Nephron (organoid): ENCODE measurements around the gene SLC43A1.

ENCODE experiments used
- H3K27ac Mint-ChIP-seq, 3 experiments: 2 replicates each; pipeline ENCODE4 v1.8.0; 2020; ENCODE audit warnings: mixed read lengths in 3 of 3, mild to moderate bottlenecking in 2 of 3, moderate library complexity in 1 of 3
- H3K27me3 Mint-ChIP-seq: 2 replicates; pipeline ENCODE4 v1.8.0; 2021; ENCODE audit warnings: low read depth, mild to moderate bottlenecking, moderate library complexity, mixed read lengths
- H3K36me3 Mint-ChIP-seq: 2 replicates; pipeline ENCODE4 v1.8.0; 2020; ENCODE audit warnings: low read depth, mixed read lengths
- H3K4me1 Mint-ChIP-seq: 2 replicates; pipeline ENCODE4 v1.8.0; 2020; ENCODE audit warnings: mixed read lengths
- H3K4me3 Mint-ChIP-seq, 3 experiments: 2 replicates each; pipeline ENCODE4 v1.8.0; 2020; ENCODE audit warnings: mild to moderate bottlenecking in 3 of 3, mixed read lengths in 3 of 3, moderate library complexity in 2 of 3
- H3K9me3 Mint-ChIP-seq: 2 replicates; pipeline ENCODE4 v1.8.0; 2020; ENCODE audit warnings: mixed read lengths
- CTCF ChIP-seq, 3 experiments: fragments of 200-600 bp; sonication (generic); IDR thresholded peaks; one replicate each; pipeline ENCODE4 v1.5.0; 2021; ENCODE audit warnings: antibody characterized with exemption in 3 of 3; ENCODE audit not compliant: unreplicated experiment in 3 of 3

Gene SLC43A1

GRCh38 chr11:57506522-57506921 is 9.0 kb downstream of the SLC43A1 start:
- H3K4me3 Mint-ChIP-seq, result no peak overlapping the region
- no peaks in the 10 kb centered on the region for H3K4me1 Mint-ChIP-seq
- no peaks in the 10 kb centered on the region for H3K36me3 Mint-ChIP-seq
- no peak for TF ChIP-seq CTCF (IDR thresholded peaks at IDR 0.05; ENCODE audit: unreplicated experiment in 3 of 3)
- no peak overlapping the region for H3K27ac Mint-ChIP-seq
- H3K27me3 Mint-ChIP-seq, result peaks cover 6% of the 10 kb centered on the region
- H3K9me3 Mint-ChIP-seq, result no peaks in the 10 kb centered on the region

- H3K27ac Mint-ChIP-seq, result no peak overlapping the region
- H3K36me3 Mint-ChIP-seq, result no peaks in the 10 kb centered on the region
- H3K4me1 Mint-ChIP-seq, result peaks cover 11% of the 10 kb centered on the region
- H3K9me3 Mint-ChIP-seq, result no peaks in the 10 kb centered on the region
- no peak overlapping the region for H3K4me3 Mint-ChIP-seq
- peaks cover 5% of the 10 kb centered on the region for H3K27me3 Mint-ChIP-seq
- no peak for TF ChIP-seq CTCF (IDR thresholded peaks at IDR 0.05; ENCODE audit: unreplicated experiment in 3 of 3)
Observed at GRCh38 chr11:57504511-57504910, 11.0 kb downstream of the SLC43A1 start.

- Mint-ChIP-seq H3K27ac (no peak overlapping the region), H3K4me3 (no peak overlapping the region), H3K36me3 (no peaks in the 10 kb centered on the region), H3K9me3 (no peaks in the 10 kb centered on the region), H3K27me3 (peaks cover 3% of the 10 kb centered on the region), H3K4me1 (peaks cover 11% of the 10 kb centered on the region)
- no peak for TF ChIP-seq CTCF (IDR thresholded peaks at IDR 0.05; ENCODE audit: unreplicated experiment in 3 of 3)
Observed at GRCh38 chr11:57502870-57503269, 12.6 kb downstream of the SLC43A1 start.

GRCh38 chr11:57502376-57502775 is 13.1 kb downstream of the SLC43A1 start:
- Mint-ChIP-seq H3K27ac (no peak overlapping the region), H3K9me3 (no peaks in the 10 kb centered on the region), H3K36me3 (no peaks in the 10 kb centered on the region), H3K4me3 (no peak overlapping the region), H3K4me1 (peaks cover 11% of the 10 kb centered on the region), H3K27me3 (peaks cover 3% of the 10 kb centered on the region)
- no peak for TF ChIP-seq CTCF (IDR thresholded peaks at IDR 0.05; ENCODE audit: unreplicated experiment in 3 of 3)

- Mint-ChIP-seq H3K9me3 (no peaks in the 10 kb centered on the region), H3K4me1 (peaks cover 11% of the 10 kb centered on the region), H3K36me3 (no peaks in the 10 kb centered on the region), H3K27me3 (peaks cover 3% of the 10 kb centered on the region), H3K27ac (no peak overlapping the region), H3K4me3 (no peak overlapping the region)
- no peak for TF ChIP-seq CTCF (IDR thresholded peaks at IDR 0.05; ENCODE audit: unreplicated experiment in 3 of 3)
Observed at GRCh38 chr11:57501953-57502352, 13.5 kb downstream of the SLC43A1 start.

GRCh38 chr11:57500926-57501325 is 14.6 kb downstream of the SLC43A1 start:
- no peak overlapping the region for H3K27ac Mint-ChIP-seq
- H3K36me3 Mint-ChIP-seq, result no peaks in the 10 kb centered on the region
- TF ChIP-seq CTCF (IDR thresholded peaks at IDR 0.05; ENCODE audit: unreplicated experiment in 3 of 3), result no peak
- no peaks in the 10 kb centered on the region for H3K9me3 Mint-ChIP-seq
- H3K4me3 Mint-ChIP-seq, result no peak overlapping the region
- peaks cover 3% of the 10 kb centered on the region for H3K27me3 Mint-ChIP-seq
- peaks cover 11% of the 10 kb centered on the region for H3K4me1 Mint-ChIP-seq
